K562 (cell line): ENCODE results near the gene MECP2. TPM values are rescaled to one million over a fixed set of nuclear protein-coding genes. Genes with fewer than 3 reads are reported as not detected.

Source experiments
- ATAC-seq: fragments of 200-7000 bp; cut with Tn5 transposase; 3 replicates; pipeline ENCODE4 v1.9.1; 2020; ENCODE audit warnings: moderate library complexity
- BruUV-seq: library from RNA; stranded (reverse); fragments of 400-500 nt; replicated peaks from 2 replicates; lab custom pipeline; 2021; lab: Mats Ljungman, UMichigan
- CTCF ChIA-PET: fragments of 300-600 bp; formaldehyde crosslinking; extraction: SDS; loops from one replicate; lab custom pipeline; 2021; ENCODE audit warnings: low intra/inter-chr PET ratio; lab: Yijun Ruan, JAX
- POLR2A ChIA-PET: fragments of 300-600, 350-650 bp; sonication (Branson Sonifier 250); formaldehyde crosslinking; extraction: SDS; loops from one replicate; lab custom pipeline; 2021; ENCODE audit warnings: antibody characterized with exemption, inconsistent platforms; lab: Yijun Ruan, JAX
- DNase-seq, 4 experiments: peaks; one replicate each; pipeline versions ENCODE4 v3.0.0 to v3.0.0-alpha.2; 2011 to 2018; ENCODE audit warnings: low spot score in 3 of 4, mixed read lengths in 3 of 4; ENCODE audit errors: extremely low read depth in 1 of 4
- FAIRE-seq: peaks from 2 replicates; lab custom pipeline; 2011; peaks lifted over from hg19 to GRCh38; lab: Jason Lieb, UNC
- H2AFZ ChIP-seq: 2 replicates; pipeline ENCODE4 v1.6.0; 2011; ENCODE audit warnings: low read depth, low read length, control low read depth, inconsistent platforms
- H3K27ac ChIP-seq: fragments of 200-600 bp; 3 replicates; pipeline ENCODE4 v1.8.0; 2011; ENCODE audit warnings: low read depth, mild to moderate bottlenecking, control low read depth, inconsistent platforms, low read length, moderate library complexity, mixed read lengths; ENCODE audit errors: extremely low read depth
- H3K27me3 ChIP-seq, 2 experiments: fragments of 300-600 bp in 1 of 2; 2 replicates in 1 of 2; 3 replicates in 1 of 2; pipeline versions ENCODE4 v1.6.0 to v1.8.0; 2011; ENCODE audit warnings: inconsistent platforms in 2 of 2, low read length in 2 of 2, mild to moderate bottlenecking in 1 of 2, mixed read lengths in 1 of 2, moderate library complexity in 1 of 2; ENCODE audit not compliant: control insufficient read depth in 2 of 2, insufficient read depth in 2 of 2
- H3K36me3 ChIP-seq: fragments of 300-600 bp; 3 replicates; pipeline ENCODE4 v1.8.0; 2011; ENCODE audit warnings: mild to moderate bottlenecking, low read length, inconsistent platforms; ENCODE audit not compliant: control insufficient read depth, insufficient read depth
- H3K4me1 ChIP-seq, 2 experiments: fragments of 200-600 bp in 1 of 2; replicated peaks in 1 of 2; 2 replicates in 1 of 2; 3 replicates in 1 of 2; pipeline versions ENCODE4 v1.5.1 to v1.8.0; 2011; ENCODE audit warnings: inconsistent platforms in 2 of 2, low read length in 2 of 2, mild to moderate bottlenecking in 1 of 2, mixed read lengths in 1 of 2, moderate library complexity in 1 of 2; ENCODE audit not compliant: control insufficient read depth in 2 of 2, insufficient read depth in 2 of 2
- H3K4me2 ChIP-seq: 2 replicates; pipeline ENCODE4 v1.6.1; 2011; ENCODE audit warnings: low read length, control low read depth, inconsistent platforms, mixed read lengths; ENCODE audit not compliant: insufficient read depth
- H3K4me3 ChIP-seq: fragments of 200-600 bp; sonication (generic), shearing (Covaris generic); 2 replicates; pipeline ENCODE4 v1.5.1; 2016; ENCODE audit warnings: control low read depth, inconsistent platforms
- H3K79me2 ChIP-seq: fragments of 200-600 bp; 3 replicates; pipeline ENCODE4 v1.8.0; 2011; ENCODE audit warnings: low read length, inconsistent platforms; ENCODE audit not compliant: control insufficient read depth, insufficient read depth
- H3K9ac ChIP-seq, 2 experiments: 2 replicates each; pipeline versions ENCODE4 v1.6.0 to v1.6.1; 2011; ENCODE audit warnings: low read depth in 2 of 2, low read length in 2 of 2, control low read depth in 1 of 2, inconsistent platforms in 1 of 2, mild to moderate bottlenecking in 1 of 2, mixed read lengths in 1 of 2; ENCODE audit not compliant: insufficient read depth in 1 of 2
- H3K9me1 ChIP-seq: one replicate; pipeline ENCODE4 v1.6.0; 2011; ENCODE audit warnings: inconsistent platforms, mild to moderate bottlenecking, low read length, moderate library complexity; ENCODE audit not compliant: control insufficient read depth, insufficient read depth
- H3K9me3 ChIP-seq: replicated peaks from 2 replicates; pipeline ENCODE4 v1.5.1; 2011; ENCODE audit warnings: low read depth, low read length, inconsistent platforms; ENCODE audit not compliant: control insufficient read depth, insufficient read depth
- H4K20me1 ChIP-seq: replicated peaks from 2 replicates; pipeline ENCODE4 v1.6.1; 2011; ENCODE audit warnings: low read length, inconsistent platforms, mixed read lengths; ENCODE audit not compliant: control insufficient read depth, insufficient read depth
- C11orf30 ChIP-seq: fragments of 450-650 bp; IDR thresholded peaks from 2 replicates; pipeline ENCODE4 v1.6.1; 2016; ENCODE audit warnings: low read depth, mild to moderate bottlenecking
- ETS2 ChIP-seq: IDR thresholded peaks from 2 replicates; pipeline ENCODE4 v1.6.1; 2016; ENCODE audit warnings: borderline replicate concordance, missing genetic modification characterization, mild to moderate bottlenecking, moderate library complexity, missing compliant biosample characterization; ENCODE audit not compliant: poor library complexity, severe bottlenecking
- HDAC1 ChIP-seq, 2 experiments: fragments of 450-650 bp; IDR thresholded peaks; 2 replicates each; pipeline ENCODE4 v1.6.1; 2016 to 2017; ENCODE audit warnings: inconsistent platforms in 1 of 2, mild to moderate bottlenecking in 1 of 2, moderate library complexity in 1 of 2
- HNRNPL ChIP-seq: fragments of 200-400 bp; formaldehyde crosslinking; IDR thresholded peaks from 2 replicates; pipeline ENCODE4 v1.6.1; 2017; ENCODE audit warnings: low read depth, mild to moderate bottlenecking, low read length
- NCOR1 ChIP-seq: fragments of 450-650 bp; IDR thresholded peaks from 2 replicates; pipeline ENCODE4 v1.6.1; 2016; ENCODE audit warnings: mild to moderate bottlenecking, moderate library complexity
- NFE2 ChIP-seq: IDR thresholded peaks from 2 replicates; pipeline ENCODE4 v1.6.1; 2014; ENCODE audit warnings: antibody characterized with exemption, low read depth
- NFRKB ChIP-seq: fragments of 450-650 bp; IDR thresholded peaks from 2 replicates; pipeline ENCODE4 v1.6.1; 2016; ENCODE audit warnings: low read depth
- PRPF4 ChIP-seq: fragments of 200-400 bp; formaldehyde crosslinking; IDR thresholded peaks from one replicate; pipeline ENCODE4 v1.6.1; 2017; ENCODE audit warnings: low read length, low read depth, mild to moderate bottlenecking; ENCODE audit not compliant: insufficient read depth, poor library complexity, severe bottlenecking
- RBM22 ChIP-seq: fragments of 200-400 bp; formaldehyde crosslinking; IDR thresholded peaks from 2 replicates; pipeline ENCODE4 v1.6.1; 2018; ENCODE audit warnings: low read length, low read depth; ENCODE audit not compliant: poor library complexity, severe bottlenecking
- TEAD2 ChIP-seq: fragments of 450-650 bp; IDR thresholded peaks from 2 replicates; pipeline ENCODE4 v1.6.1; 2016; ENCODE audit warnings: missing genetic modification characterization, control low read depth, missing compliant biosample characterization
- ZNF316 ChIP-seq: fragments of 450-650 bp; IDR thresholded peaks from 2 replicates; pipeline ENCODE4 v1.6.1; 2016
- ZNF384 ChIP-seq: IDR thresholded peaks from 2 replicates; pipeline ENCODE4 v1.6.1; 2012; ENCODE audit warnings: low read depth, low read length, improper control_type of control experiment
- WGBS: fragments of 100-300 bp; shearing (Covaris generic); methylation state at CpG from one replicate; pipeline ENCODE4 v1.1.6; 2016; ENCODE audit warnings: low coverage, mixed read lengths; ENCODE audit not compliant: insufficient coverage; ENCODE audit errors: missing lambda C conversion rate; 5-methylcytosine and 5-hydroxymethylcytosine counted together
- in situ Hi-C: fragments of 300-500 bp; cut with MboI; formaldehyde crosslinking; loops from 4 replicates; pipeline ENCODE4 v1.15.0; 2018; ENCODE audit warnings: inconsistent platforms, mixed read lengths
- intact Hi-C: fragments of 100-400 bp; cut with micrococcal nuclease; formaldehyde crosslinking; loops from 2 replicates; pipeline ENCODE4 v1.14.2; 2022
- polyA plus RNA-seq, 8 experiments: library from polyadenylated mRNA; depleted of rRNA in 4 of 8; stranded (reverse) in 5 of 8; unstranded in 3 of 8; fragments of >200 nt; fragmentation: Nextera tagmentation in 2 of 8; fragmentation: Illumina TruSeq in 1 of 8; extraction: Ambion mirVana in 2 of 8; extraction: Trizol in 1 of 8; gene quantifications; 2 replicates each; pipeline versions ENCODE4 v1.2.1 to v1.2.3, GENCODE V29; 2011 to 2014; ENCODE audit warnings: inconsistent platforms in 1 of 8, missing spikeins in 1 of 8
- total RNA-seq, 7 experiments: library from RNA; depleted of rRNA in 6 of 7; stranded (reverse); fragments of >200 nt in 6 of 7; fragmentation: Illumina TruSeq in 2 of 7; extraction: Trizol in 2 of 7; gene quantifications; 2 replicates each; pipeline versions ENCODE4 v1.2.1 to v1.2.3, GENCODE V29; 2011 to 2021; ENCODE audit warnings: low replicate concordance in 1 of 7

MECP2 gene
- total and polyA plus RNA-seq, 9 of the 15 experiments (the other 6 are each of a cell fraction or from before 2014, with no cell fraction given): 2.1 to 50.9 (median 30.5) TPM

- no peak for TF ChIP-seq HDAC1 (IDR thresholded peaks at IDR 0.05)
- TF ChIP-seq PRPF4: no peak
- TF ChIP-seq HNRNPL: no peak
- TF ChIP-seq TEAD2 (tag): no peak
- TF ChIP-seq ZNF384: no peak
- peak; percentile 34 for TF ChIP-seq RBM22
Observed at GRCh38 chrX:154023276-154024000, 74.1 kb downstream of the MECP2 start (continued).

GRCh38 chrX:154022108-154022507 is 75.4 kb downstream of the MECP2 start:
- in situ Hi-C loops: no loop called here
- H2AFZ ChIP-seq: no peak overlapping the region
- peaks cover 21 to 65% of the 10 kb centered on the region in 2 experiments for H3K4me1 ChIP-seq
- no peak overlapping the region for H3K4me3 ChIP-seq
- no peak for TF ChIP-seq NFRKB
- no peak for TF ChIP-seq ETS2 (tag)
- 0 out of 2 replicates have a peak, but pooled peaks have one; percentile 12 for TF ChIP-seq NFE2
- TF ChIP-seq NCOR1: no peak
- peak; percentile 35 for TF ChIP-seq C11orf30
- TF ChIP-seq ZNF316: 0 out of 2 replicates have a peak, but pooled peaks have one; percentile 20
- TF ChIP-seq, all 486 proteins: peak for 3
- Histone ChIP-seq H3K27ac (no peak overlapping the region; the same call in 2 of the 3 replicates), H3K36me3 (peaks cover 37% of the 10 kb centered on the region), H3K4me2 (no peak overlapping the region; the same call in 1 of the 2 replicates), H3K79me2 (peaks cover 46% of the 10 kb centered on the region), H3K9ac (peak overlapping the region in 1 of 2 experiments; percentile 68; a peak in 2 of 4 replicates), H3K27me3 (no peaks in the 10 kb centered on the region), H3K9me1 (no peaks in the 10 kb centered on the region), H3K9me3 (no peaks in the 10 kb centered on the region), H4K20me1 (no peaks in the 10 kb centered on the region)
- intact Hi-C loops: loop anchor here (5.0 kb wide), 1 partner anchor 70 kb away; no protein-coding TSS in a partner anchor
- ATAC-seq: peak; percentile 25; the same call in 2 of the 3 replicates
- 61% methylated on average over 4 of the region's 5 CpGs for WGBS
- POLR2A ChIA-PET: interaction anchor here (1.0 to 1.7 kb wide), 4 partner anchors 9 to 97 kb away, joined by 3 to 6 read pairs (median 4); no protein-coding TSS in a partner anchor
- peak in 1 of 4 experiments; percentile 33 for DNase-seq
- FAIRE-seq: no peak
- no TSS peak for BruUV-seq
- CTCF ChIA-PET: no interaction called here
